ENCODE data around the gene CDA. TPM values are rescaled to one million over a fixed set of nuclear protein-coding genes. Genes with fewer than 3 reads are reported as not detected.
A peak's percentile ranks its signal among the peaks of the same experiment; 100 is the strongest.

Gene CDA
- total RNA-seq, 4 donors from 2014 or later, result 1.9 to 13.2 (median 2.8) TPM

DNA sequence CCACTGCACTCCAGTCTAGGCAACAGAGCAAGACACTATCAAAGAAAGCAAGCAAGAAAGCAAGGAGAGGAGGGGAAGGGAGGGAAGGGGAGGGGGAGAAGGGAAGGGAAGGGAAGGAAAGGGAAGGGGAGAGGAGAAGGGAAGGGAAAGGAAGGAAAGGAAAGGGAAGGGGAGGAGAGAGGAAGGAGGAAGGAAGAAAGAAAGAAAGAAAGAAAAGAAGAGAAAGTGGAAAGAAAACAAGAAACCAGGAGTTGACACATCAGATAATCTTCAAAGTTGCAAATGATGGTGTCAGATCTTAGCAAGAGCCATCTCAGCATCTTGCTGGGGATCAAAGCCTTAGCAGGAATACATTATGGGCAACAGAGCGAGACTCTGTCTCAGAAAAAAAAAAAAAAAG lies 14.9 kb upstream of the CDA start:
- TF ChIP-seq, protein P1, sequence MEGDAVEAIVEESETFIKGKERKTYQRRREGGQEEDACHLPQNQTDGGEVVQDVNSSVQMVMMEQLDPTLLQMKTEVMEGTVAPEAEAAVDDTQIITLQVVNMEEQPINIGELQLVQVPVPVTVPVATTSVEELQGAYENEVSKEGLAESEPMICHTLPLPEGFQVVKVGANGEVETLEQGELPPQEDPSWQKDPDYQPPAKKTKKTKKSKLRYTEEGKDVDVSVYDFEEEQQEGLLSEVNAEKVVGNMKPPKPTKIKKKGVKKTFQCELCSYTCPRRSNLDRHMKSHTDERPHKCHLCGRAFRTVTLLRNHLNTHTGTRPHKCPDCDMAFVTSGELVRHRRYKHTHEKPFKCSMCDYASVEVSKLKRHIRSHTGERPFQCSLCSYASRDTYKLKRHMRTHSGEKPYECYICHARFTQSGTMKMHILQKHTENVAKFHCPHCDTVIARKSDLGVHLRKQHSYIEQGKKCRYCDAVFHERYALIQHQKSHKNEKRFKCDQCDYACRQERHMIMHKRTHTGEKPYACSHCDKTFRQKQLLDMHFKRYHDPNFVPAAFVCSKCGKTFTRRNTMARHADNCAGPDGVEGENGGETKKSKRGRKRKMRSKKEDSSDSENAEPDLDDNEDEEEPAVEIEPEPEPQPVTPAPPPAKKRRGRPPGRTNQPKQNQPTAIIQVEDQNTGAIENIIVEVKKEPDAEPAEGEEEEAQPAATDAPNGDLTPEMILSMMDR (IDR thresholded peaks at IDR 0.05), result no peak
- DNase-seq (ENCODE audit: low spot score) (no peak), ATAC-seq (ENCODE audit: low FRiP score) (no peak)

GRCh38 chr1:20574686-20575540 lies 14.0 kb upstream of the CDA start:
- ATAC-seq (ENCODE audit: low FRiP score) (no peak), DNase-seq (ENCODE audit: low spot score) (peak; percentile 85)

DNA sequence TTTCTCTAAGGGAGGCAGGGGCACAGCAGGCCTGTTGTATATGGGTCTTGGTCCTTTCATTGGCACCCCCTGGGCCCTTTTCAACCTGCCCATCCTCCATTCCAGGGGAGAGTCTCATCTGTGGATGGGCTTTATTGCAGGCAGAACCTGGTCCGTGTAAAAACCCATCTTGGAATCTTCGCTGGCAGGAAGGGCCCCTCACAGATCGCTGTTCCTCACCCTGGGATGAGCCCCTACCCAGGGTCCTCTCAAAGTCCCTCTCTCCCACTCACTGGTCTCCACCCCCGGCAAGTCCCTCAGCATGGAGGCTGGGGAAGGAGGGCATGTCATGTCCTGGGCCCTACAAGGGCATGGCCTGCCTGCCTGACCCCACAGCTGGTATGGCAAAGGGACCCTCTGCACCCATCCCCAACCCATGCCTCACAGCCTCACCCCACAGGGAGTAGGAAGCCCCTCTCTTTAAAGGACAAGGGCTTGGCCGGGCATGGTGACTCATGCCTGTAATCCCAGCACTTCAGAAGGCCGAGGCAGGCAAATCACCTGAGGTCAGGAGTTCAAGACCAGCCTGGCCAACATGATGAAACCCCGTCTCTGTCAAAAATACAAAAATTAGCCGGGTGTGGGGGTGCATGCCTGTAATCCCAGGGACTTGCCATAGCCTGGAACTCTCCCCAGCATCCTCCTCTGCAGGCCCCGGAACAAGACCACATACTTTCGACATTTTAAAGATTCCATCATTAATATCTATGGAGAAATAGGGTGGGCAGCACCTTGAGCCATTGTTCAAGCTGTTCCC lies 13.2 kb upstream of the CDA start:
- TF ChIP-seq, protein P1 (IDR thresholded peaks at IDR 0.05), result no peak
- DNase-seq (ENCODE audit: low spot score), result no peak
- no peak for ATAC-seq (ENCODE audit: low FRiP score)

More at GRCh38 chr1:20574686-20575540, 14.0 kb upstream of the CDA start:
- TF ChIP-seq, protein P1 (IDR thresholded peaks at IDR 0.05), result peak in 2 of 3 donors; percentile 14 to 43

DNA sequence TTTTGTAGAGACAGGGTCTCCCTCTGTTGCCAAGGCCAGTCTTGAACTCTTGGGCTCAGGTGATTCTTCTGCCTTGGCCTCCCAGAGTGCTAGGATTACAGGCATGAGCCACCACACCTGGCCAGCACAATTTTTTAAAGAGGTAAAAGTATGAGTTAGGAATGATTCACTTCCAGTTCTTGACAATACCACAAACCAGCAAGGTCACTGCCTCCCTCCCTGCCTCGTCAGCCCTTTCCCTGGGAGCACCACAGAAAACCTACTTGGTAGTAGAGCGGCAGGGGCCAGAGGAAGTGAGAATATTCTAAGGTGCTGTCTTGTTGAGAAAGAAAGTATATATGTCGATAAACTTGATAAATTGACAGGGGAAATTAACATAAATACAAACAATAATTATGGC lies 10.8 kb upstream of the CDA start:
- DNase-seq (ENCODE audit: low spot score), result no peak
- TF ChIP-seq, protein P1 (IDR thresholded peaks at IDR 0.05), result no peak
- ATAC-seq (ENCODE audit: low FRiP score), result no peak

DNA sequence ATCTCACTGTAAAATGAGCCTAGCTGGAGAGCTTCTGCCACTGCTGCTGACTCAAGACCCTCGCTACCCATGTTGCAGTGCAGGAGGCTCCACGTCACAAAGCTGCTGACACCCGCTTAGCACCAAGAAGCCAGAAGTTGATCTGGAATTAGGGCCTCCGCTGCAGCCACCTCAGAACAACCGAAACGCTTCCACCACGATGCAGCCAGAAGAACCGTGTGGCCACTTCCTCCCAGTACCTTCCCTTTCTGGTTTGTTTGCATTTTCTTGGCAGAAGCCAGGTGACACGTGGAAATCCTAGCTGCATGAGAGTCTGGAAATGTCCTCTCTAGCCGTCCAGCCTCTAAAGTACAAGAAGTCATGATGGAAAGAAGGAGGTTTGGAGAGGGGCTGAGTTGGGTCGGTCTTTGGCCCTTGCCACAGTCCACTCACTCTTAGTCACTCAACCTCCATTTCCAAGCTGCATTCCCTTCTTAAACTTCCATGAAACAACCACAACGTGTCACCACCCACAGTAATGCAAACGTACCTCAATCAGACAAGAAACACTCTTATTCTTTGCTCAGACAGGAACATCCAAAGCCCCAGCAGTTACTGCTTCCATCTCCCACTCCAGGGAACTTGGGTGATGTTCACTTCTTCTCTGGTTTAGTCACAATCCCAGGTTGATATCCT lies 10.0 kb upstream of the CDA start:
- ATAC-seq (ENCODE audit: low FRiP score) (no peak), DNase-seq (ENCODE audit: low spot score) (no peak)
- TF ChIP-seq, protein P1 (IDR thresholded peaks at IDR 0.05), result no peak

DNA sequence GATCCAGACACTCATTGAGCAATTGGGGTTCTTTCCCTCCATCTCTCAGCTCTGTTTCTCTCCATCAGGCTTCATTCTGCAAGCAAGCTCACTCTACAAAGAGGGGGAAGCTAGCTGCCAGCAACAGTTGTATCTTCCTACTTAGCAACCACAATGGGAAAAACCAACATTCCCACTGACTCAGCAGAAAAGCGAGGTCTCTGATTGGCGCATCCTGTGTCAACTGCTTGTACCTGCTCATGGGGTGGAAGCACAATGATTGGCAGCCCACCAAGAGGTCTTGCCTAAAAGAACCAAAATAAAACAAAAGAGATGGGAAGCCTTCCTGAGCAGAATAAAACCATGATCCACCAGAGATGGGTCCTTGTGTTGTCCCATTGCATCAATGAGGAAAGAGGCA lies 4.0 kb upstream of the CDA start:
- DNase-seq (ENCODE audit: low spot score) (no peak), ATAC-seq (ENCODE audit: low FRiP score) (no peak)
- TF ChIP-seq, protein P1 (IDR thresholded peaks at IDR 0.05), result no peak
